ENCODE data around the gene CHRND. TPM values are rescaled to one million over a fixed set of nuclear protein-coding genes. Genes with fewer than 3 reads are reported as not detected.

The CHRND gene
- total and polyA plus RNA-seq, 2 of the 13 experiments (the other 11 are each of a cell fraction or from before 2014, with no cell fraction given) = 0.18 TPM; not detected in 1

DNA sequence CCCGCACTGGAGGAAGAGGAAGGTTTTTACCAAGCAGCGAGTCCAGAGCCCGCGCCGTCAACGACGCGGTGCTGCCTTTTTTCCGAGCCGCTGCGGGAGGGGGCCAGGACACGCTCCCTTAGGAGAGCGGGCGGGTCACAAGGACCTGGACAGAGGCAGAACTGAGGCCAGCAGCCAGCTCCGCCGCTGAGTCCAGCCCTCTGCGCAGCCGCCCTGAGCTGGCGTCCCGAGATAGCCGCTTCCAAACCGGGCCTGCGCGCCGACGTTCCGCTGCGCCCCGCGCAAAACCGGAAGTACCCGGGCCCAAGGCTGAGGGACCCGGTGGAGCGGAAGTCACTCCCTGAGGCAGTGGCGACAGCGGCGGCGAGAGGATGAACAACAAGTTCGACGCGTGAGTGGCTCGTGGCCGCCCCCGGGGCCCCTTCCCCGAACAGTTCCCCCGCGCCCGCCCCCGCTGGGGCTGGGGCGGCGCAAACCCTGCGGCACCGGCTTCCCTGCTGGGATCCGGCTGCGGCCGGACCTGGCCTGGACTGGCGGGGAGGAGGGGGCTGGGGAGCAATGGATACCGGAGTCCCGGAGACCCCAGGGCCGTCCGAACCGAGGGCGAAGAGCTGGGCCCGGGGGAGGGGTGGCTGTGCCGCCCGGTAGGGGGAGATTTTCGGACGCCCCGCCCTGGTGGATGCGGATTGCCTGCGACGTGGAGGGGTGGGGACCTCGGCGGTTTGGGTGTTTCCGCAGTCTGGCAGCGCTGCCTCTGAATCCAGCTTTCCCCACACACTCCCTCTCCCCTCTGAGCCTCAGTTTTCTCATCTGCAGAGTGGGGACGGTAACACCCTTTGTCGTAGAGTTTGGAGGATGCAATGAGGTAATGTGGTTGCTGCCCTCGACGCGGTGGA is 24.6 kb downstream of the CHRND start, which contains the start of the genes EIF4E2 and TIGD1:
Gene EIF4E2 (plus strand): TSS at position 336 of the 896 bp plus-strand sequence. CDS start 36 bp downstream, at position 372.
Gene TIGD1 (minus strand): TSS at position 204 of the 896 bp plus-strand sequence. CDS start 675 bp downstream, outside the sequence.
- Histone ChIP-seq H3K36me3 (replicated peaks in 1 of 2; ENCODE audit: control insufficient read depth in 1 of 2, insufficient read depth in 2 of 2, low read length in 2 of 2) (peaks cover 5 to 18% of the 10 kb centered on the region in 2 experiments; a peak in 4 of 5 replicates), H4K20me1 (ENCODE audit: insufficient read depth, low read length) (no peaks in the 10 kb centered on the region), H3K27ac (ENCODE audit: extremely low read length, insufficient read depth, low read length) (peak within 1 kb of the TSS; percentile 95), H2AFZ (ENCODE audit: low read length) (no peak within 1 kb of the TSS), H3K4me1 (ENCODE audit: insufficient read depth, low read length) (peaks cover 58% of the 10 kb centered on the region), H3K79me2 (ENCODE audit: insufficient read depth, low read length) (peaks cover 64% of the 10 kb centered on the region), H3K9ac (ENCODE audit: insufficient read depth, low read depth, low read length) (peak within 1 kb of the TSS; percentile 94), H3K27me3 (ENCODE audit: control insufficient read depth in 1 of 2, insufficient read depth in 2 of 2, low read length in 2 of 2) (no peaks in the 10 kb centered on the region; a peak in 1 of 5 replicates), H3K9me3 (ENCODE audit: low read length) (peaks cover 9% of the 10 kb centered on the region; the same call in 1 of the 2 replicates), H3K4me2 (ENCODE audit: low read depth, low read length) (peak within 1 kb of the TSS; percentile 85), H3K4me3 (replicated peaks in 1 of 3; ENCODE audit: insufficient read depth in 1 of 3, low read depth in 2 of 3, low read length in 3 of 3) (peak within 1 kb of the TSS; percentile 73 to 85 (median 85))
- DNase-seq (ENCODE audit: low spot score) (peak; percentile 95), ATAC-seq (peak; percentile 98), FAIRE-seq (peak; percentile 26)
- intact Hi-C loops (cut with micrococcal nuclease; ENCODE audit: unreplicated experiment) = loop anchor here (1.0 to 5.0 kb wide), 2 partner anchors 25 to 763 kb away; partner anchors contain the start of gene COPS7B
- 2% methylated on average over 15 of the region's 81 CpGs for WGBS (ENCODE audit: low lambda C conversion rate)
- CTCF ChIA-PET (ENCODE audit: low intra/inter-chr PET ratio, low total read pairs) = interaction anchor here (1.1 kb wide), 1 partner anchor 55 kb away, joined by 5 read pairs; no protein-coding TSS in a partner anchor
- in situ Hi-C loops (cut with HindIII; ENCODE audit: extremely low pct_ligation_motif_present, low pct_unique_long_range_greater_than_20kb) = no loop called here
- POLR2A ChIA-PET = interaction anchor here (0.5 to 1.5 kb wide), 19 partner anchors 10 to 899 kb away, joined by 3 to 11 read pairs (median 3); partner anchors contain the start of genes CHRND, GIGYF2, PDE6D and SAG
- TSS peak; percentile 65 for BruUV-seq (replicated peaks)
- no peak for TF ChIP-seq SYNCRIP (IDR thresholded peaks at IDR 0.05; ENCODE audit: insufficient read depth, low read depth, low read length)
- TF ChIP-seq, protein P1, sequence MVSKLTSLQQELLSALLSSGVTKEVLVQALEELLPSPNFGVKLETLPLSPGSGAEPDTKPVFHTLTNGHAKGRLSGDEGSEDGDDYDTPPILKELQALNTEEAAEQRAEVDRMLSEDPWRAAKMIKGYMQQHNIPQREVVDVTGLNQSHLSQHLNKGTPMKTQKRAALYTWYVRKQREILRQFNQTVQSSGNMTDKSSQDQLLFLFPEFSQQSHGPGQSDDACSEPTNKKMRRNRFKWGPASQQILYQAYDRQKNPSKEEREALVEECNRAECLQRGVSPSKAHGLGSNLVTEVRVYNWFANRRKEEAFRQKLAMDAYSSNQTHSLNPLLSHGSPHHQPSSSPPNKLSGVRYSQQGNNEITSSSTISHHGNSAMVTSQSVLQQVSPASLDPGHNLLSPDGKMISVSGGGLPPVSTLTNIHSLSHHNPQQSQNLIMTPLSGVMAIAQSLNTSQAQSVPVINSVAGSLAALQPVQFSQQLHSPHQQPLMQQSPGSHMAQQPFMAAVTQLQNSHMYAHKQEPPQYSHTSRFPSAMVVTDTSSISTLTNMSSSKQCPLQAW (CRISPR knock-in tag; IDR thresholded peaks at IDR 0.05) = peak; percentile 98
- TF ChIP-seq SIN3A (IDR thresholded peaks at IDR 0.05; ENCODE audit: borderline replicate concordance, low read depth, low read length) = peak; percentile 85; the same call in 1 of the 2 replicates
- TF ChIP-seq MTF1 (CRISPR knock-in tag; IDR thresholded peaks at IDR 0.05) = peak; percentile 94; the same call in 1 of the 2 replicates
- peak; percentile 98 for TF ChIP-seq ZNF780A (CRISPR knock-in tag; IDR thresholded peaks at IDR 0.05)
- peak; percentile 99 for TF ChIP-seq ZNF224 (CRISPR knock-in tag; IDR thresholded peaks at IDR 0.05)
- no peak for TF ChIP-seq SMAD9 (CRISPR knock-in tag; IDR thresholded peaks at IDR 0.05)
- peak; percentile 99 for TF ChIP-seq KDM1A (CRISPR knock-in tag; IDR thresholded peaks at IDR 0.05)
- TF ChIP-seq SOX5 (CRISPR knock-in tag; IDR thresholded peaks at IDR 0.05; ENCODE audit: borderline replicate concordance) = peak; percentile 87
- TF ChIP-seq ZNF850 (CRISPR knock-in tag; conservative IDR thresholded peaks at IDR 0.05) = 0 out of 2 replicates have a peak, but pooled peaks have one; percentile 42
- TF ChIP-seq, protein P2, sequence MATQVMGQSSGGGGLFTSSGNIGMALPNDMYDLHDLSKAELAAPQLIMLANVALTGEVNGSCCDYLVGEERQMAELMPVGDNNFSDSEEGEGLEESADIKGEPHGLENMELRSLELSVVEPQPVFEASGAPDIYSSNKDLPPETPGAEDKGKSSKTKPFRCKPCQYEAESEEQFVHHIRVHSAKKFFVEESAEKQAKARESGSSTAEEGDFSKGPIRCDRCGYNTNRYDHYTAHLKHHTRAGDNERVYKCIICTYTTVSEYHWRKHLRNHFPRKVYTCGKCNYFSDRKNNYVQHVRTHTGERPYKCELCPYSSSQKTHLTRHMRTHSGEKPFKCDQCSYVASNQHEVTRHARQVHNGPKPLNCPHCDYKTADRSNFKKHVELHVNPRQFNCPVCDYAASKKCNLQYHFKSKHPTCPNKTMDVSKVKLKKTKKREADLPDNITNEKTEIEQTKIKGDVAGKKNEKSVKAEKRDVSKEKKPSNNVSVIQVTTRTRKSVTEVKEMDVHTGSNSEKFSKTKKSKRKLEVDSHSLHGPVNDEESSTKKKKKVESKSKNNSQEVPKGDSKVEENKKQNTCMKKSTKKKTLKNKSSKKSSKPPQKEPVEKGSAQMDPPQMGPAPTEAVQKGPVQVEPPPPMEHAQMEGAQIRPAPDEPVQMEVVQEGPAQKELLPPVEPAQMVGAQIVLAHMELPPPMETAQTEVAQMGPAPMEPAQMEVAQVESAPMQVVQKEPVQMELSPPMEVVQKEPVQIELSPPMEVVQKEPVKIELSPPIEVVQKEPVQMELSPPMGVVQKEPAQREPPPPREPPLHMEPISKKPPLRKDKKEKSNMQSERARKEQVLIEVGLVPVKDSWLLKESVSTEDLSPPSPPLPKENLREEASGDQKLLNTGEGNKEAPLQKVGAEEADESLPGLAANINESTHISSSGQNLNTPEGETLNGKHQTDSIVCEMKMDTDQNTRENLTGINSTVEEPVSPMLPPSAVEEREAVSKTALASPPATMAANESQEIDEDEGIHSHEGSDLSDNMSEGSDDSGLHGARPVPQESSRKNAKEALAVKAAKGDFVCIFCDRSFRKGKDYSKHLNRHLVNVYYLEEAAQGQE (IDR thresholded peaks at IDR 0.05; ENCODE audit: borderline replicate concordance in 1 of 2, low read depth in 1 of 2, low read length in 2 of 2) = peak in 1 of 2 experiments; percentile 51; a peak in 2 of 4 replicates
- TF ChIP-seq IKZF1 (IDR thresholded peaks at IDR 0.05) = no peak
- TF ChIP-seq KLF15 (CRISPR knock-in tag; IDR thresholded peaks at IDR 0.05; ENCODE audit: borderline replicate concordance) = peak; percentile 93; the same call in 1 of the 2 replicates
- peak; percentile 79 for TF ChIP-seq HCFC1 (IDR thresholded peaks at IDR 0.05; ENCODE audit: low read depth, low read length)
- TF ChIP-seq, protein P3, sequence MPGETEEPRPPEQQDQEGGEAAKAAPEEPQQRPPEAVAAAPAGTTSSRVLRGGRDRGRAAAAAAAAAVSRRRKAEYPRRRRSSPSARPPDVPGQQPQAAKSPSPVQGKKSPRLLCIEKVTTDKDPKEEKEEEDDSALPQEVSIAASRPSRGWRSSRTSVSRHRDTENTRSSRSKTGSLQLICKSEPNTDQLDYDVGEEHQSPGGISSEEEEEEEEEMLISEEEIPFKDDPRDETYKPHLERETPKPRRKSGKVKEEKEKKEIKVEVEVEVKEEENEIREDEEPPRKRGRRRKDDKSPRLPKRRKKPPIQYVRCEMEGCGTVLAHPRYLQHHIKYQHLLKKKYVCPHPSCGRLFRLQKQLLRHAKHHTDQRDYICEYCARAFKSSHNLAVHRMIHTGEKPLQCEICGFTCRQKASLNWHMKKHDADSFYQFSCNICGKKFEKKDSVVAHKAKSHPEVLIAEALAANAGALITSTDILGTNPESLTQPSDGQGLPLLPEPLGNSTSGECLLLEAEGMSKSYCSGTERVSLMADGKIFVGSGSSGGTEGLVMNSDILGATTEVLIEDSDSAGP (CRISPR knock-in tag; IDR thresholded peaks at IDR 0.05; ENCODE audit: borderline replicate concordance) = peak; percentile 98
- peak; percentile 89 for TF ChIP-seq ZNF768 (CRISPR knock-in tag; IDR thresholded peaks at IDR 0.05)
- peak; percentile 84 for TF ChIP-seq MIXL1 (CRISPR knock-in tag; IDR thresholded peaks at IDR 0.05)
